Tibial artery (tissue), 4 donors: ENCODE measurements around the gene GPR34.
"Not testable (repeated sequence)": the region's sequence is repeated elsewhere in the genome, so short reads cannot be mapped to it uniquely, and the experiment has no call there.

ENCODE experiments used
- DNase-seq, 2 donors: peaks; one replicate each; pipeline ENCODE4 v3.0.0-alpha.2; 2019
- H3K27ac ChIP-seq, 2 donors: fragments of 200-600 bp; sonication (generic) in 1 of 2; 1 replicate in 1 of 2; 2 replicates in 1 of 2; pipeline ENCODE4 v1.5.1; 2018 to 2019; ENCODE audit warnings: mild to moderate bottlenecking in 1 of 2
- H3K27me3 ChIP-seq, 2 donors: fragments of 200-600 bp; sonication (generic) in 1 of 2; one replicate each; pipeline versions ENCODE4 v1.5.1 to v1.6.0; 2016 to 2019
- H3K36me3 ChIP-seq, 3 donors: fragments of 200-600 bp; sonication (generic) in 2 of 3; one replicate each; pipeline ENCODE4 v1.5.1; 2016 to 2019; ENCODE audit warnings: mild to moderate bottlenecking in 2 of 3
- H3K4me1 ChIP-seq, 4 donors: fragments of 200-600 bp; sonication (generic) in 2 of 4; 1 replicate in 3 of 4; 2 replicates in 1 of 4; pipeline ENCODE4 v1.5.1; 2016 to 2019
- H3K4me3 ChIP-seq, 2 donors: fragments of 200-600 bp; sonication (generic) in 1 of 2; 1 replicate in 1 of 2; 2 replicates in 1 of 2; pipeline ENCODE4 v1.5.1; 2018 to 2019; ENCODE audit warnings: mild to moderate bottlenecking in 2 of 2
- H3K9me3 ChIP-seq, 3 donors: fragments of 200-600 bp; sonication (generic) in 1 of 3; one replicate each; pipeline ENCODE4 v1.5.1; 2016 to 2019
- intact Hi-C: fragments of 100-400 bp; cut with DNase I; formaldehyde crosslinking; loops from one replicate; pipeline ENCODE4 v1.15.0; 2023; ENCODE audit warnings: low total_unique reads
- TF ChIP-seq, protein P1 (sequence below), 2 experiments: fragments of 200-600 bp in 1 of 2; fragments of 450-650 bp in 1 of 2; IDR thresholded peaks; one replicate each; pipeline ENCODE4 v1.5.1; 2017 to 2019; ENCODE audit warnings: antibody characterized with exemption in 2 of 2, mild to moderate bottlenecking in 1 of 2, moderate library complexity in 1 of 2

The GPR34 gene

DNA sequence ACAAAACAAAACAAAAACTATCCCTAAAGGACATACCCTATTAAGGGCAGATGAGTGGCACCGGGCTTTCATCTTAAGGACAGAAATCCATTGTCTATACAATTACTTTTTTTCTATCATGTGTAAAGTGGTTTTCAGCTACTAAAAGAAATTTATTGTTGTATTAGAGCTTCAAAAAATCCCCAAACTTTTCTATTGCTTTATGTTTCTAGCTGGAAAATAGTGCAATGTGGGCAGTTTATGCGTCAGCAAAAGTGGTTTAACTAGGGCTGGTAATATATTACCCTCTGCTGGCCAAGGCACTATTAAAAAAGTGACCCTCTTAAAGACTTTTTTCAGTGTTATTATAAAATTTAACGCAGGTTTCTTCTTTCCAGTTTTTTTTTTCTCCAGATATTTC is 19.7 kb downstream of the GPR34 start:
- intact Hi-C loops, result loop anchor here (10.0 kb wide), 1 partner anchor 144 kb away; no protein-coding TSS in a partner anchor
- TF ChIP-seq, protein P1, sequence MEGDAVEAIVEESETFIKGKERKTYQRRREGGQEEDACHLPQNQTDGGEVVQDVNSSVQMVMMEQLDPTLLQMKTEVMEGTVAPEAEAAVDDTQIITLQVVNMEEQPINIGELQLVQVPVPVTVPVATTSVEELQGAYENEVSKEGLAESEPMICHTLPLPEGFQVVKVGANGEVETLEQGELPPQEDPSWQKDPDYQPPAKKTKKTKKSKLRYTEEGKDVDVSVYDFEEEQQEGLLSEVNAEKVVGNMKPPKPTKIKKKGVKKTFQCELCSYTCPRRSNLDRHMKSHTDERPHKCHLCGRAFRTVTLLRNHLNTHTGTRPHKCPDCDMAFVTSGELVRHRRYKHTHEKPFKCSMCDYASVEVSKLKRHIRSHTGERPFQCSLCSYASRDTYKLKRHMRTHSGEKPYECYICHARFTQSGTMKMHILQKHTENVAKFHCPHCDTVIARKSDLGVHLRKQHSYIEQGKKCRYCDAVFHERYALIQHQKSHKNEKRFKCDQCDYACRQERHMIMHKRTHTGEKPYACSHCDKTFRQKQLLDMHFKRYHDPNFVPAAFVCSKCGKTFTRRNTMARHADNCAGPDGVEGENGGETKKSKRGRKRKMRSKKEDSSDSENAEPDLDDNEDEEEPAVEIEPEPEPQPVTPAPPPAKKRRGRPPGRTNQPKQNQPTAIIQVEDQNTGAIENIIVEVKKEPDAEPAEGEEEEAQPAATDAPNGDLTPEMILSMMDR (IDR thresholded peaks at IDR 0.05), result peak; percentile 10 to 19
- Histone ChIP-seq H3K27me3 (no peaks in the 10 kb centered on the region), H3K4me3 (no peak overlapping the region), H3K36me3 (no peaks in the 10 kb centered on the region), H3K9me3 (no peaks in the 10 kb centered on the region), H3K27ac (no peak overlapping the region), H3K4me1 (peaks cover 0 to 7% (median 0%) of the 10 kb centered on the region in 4 donors)
- DNase-seq, result no peak

DNA sequence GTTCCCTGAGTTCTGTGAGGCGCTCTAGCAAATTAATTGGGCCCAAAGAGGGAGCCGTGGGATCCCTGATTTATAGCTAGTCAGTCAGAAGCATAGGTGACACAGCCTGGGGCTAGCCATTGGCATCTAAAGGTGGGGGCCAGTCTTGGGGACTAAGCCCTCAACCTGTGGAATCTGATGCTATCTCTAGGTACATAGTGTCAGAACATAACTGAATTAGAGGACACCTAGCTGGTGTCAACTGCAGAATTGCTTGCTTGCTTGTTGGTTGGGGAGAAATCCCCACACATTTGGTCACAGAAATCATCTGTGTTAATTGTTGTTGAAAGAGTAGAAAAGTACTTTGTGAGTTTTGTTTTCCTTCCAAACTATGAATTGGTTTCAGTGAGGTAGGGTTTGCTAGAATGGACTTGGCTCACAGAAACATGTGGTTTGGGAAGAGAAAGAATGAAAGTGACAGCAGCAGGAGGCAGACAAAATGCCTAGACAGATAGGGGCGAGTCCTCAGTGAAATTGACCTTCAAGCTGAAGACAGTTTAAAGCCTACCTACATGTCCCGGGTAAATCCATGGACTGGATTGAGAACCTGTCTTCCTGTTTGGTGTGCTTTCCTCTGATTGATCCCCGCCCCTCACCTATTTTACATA is 22.4 kb downstream of the GPR34 start:
- no peak for DNase-seq
- Histone ChIP-seq H3K4me3 (no peak overlapping the region), H3K27ac (no peak overlapping the region), H3K4me1 (peaks cover 0 to 11% (median 1%) of the 10 kb centered on the region in 4 donors), H3K9me3 (no peaks in the 10 kb centered on the region), H3K27me3 (no peaks in the 10 kb centered on the region), H3K36me3 (no peaks in the 10 kb centered on the region)
- intact Hi-C loops, result no loop called here
- TF ChIP-seq, protein P1 (IDR thresholded peaks at IDR 0.05), result no peak

DNA sequence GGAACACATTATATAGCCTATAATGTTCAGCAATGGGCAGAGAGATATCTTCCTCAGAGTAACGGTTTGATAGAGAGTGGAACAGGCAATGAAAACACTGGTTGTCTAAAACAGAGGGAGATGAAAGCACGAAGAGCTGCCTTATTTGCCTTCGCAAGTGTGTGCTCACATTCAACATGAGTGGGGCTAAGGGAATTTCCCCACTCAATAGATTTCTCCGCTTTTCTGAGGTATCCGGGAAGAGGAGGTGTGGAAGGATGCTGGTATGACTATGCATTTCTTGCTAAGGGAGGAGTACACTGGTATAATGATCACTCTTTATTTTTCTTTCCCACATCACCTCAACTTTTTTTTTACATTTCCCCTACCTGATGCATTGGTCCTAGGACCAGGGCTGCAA is 27.4 kb downstream of the GPR34 start:
- DNase-seq, result no peak
- peaks cover 0 to 11% (median 4%) of the 10 kb centered on the region in 3 donors for H3K9me3 ChIP-seq
- intact Hi-C loops, result no loop called here
- no peaks in the 10 kb centered on the region for H3K36me3 ChIP-seq
- no peaks in the 10 kb centered on the region for H3K27me3 ChIP-seq
- TF ChIP-seq, protein P1 (IDR thresholded peaks at IDR 0.05), result no peak
- H3K4me3 ChIP-seq, result no peak overlapping the region
- peaks cover 0 to 19% (median 1%) of the 10 kb centered on the region in 4 donors for H3K4me1 ChIP-seq
- H3K27ac ChIP-seq, result peak overlapping the region in 1 of 2 donors; percentile 30

DNA sequence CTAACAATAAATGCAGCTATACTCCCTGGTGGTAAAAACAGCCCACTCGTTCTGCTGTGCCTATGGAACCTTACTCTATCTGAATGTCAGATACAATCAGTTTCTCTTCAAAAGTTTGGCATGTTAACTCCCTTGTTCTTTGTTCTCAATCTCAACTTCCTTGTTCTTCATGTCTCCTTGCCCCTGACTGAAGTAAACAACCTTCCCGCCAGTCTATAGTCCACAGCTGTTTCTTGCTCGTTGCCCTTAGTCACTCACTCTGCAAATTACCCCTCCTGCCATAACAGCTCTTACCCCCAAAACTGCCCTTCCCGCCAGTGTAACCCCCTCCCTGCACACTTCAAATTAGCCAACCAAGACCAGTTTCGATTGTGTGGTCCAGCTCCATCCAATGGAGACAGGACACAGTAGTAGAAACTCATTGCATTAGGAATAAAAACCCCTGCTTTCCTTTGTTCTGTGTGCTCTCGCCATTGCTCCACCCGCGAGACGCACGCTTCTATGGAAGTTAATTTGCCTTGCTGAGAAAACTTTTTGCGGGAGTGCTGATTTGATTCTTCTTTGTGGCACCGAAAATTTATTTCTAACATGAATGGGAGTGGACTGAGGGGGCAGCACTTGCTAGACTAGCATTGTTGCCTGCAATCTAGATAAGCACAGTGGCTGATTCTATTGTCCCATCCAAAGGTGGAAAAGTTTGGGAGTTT is 28.1 kb downstream of the GPR34 start:
- Histone ChIP-seq H3K9me3 (peaks cover 0 to 11% (median 4%) of the 10 kb centered on the region in 3 donors), H3K27ac (peak overlapping the region in 1 of 2 donors; percentile 30), H3K36me3 (no peaks in the 10 kb centered on the region), H3K4me1 (peaks cover 0 to 19% (median 1%) of the 10 kb centered on the region in 4 donors), H3K4me3 (no peak overlapping the region), H3K27me3 (no peaks in the 10 kb centered on the region)
- no peak for DNase-seq
- intact Hi-C loops, result no loop called here
- TF ChIP-seq, protein P1 (IDR thresholded peaks at IDR 0.05), result no peak

DNA sequence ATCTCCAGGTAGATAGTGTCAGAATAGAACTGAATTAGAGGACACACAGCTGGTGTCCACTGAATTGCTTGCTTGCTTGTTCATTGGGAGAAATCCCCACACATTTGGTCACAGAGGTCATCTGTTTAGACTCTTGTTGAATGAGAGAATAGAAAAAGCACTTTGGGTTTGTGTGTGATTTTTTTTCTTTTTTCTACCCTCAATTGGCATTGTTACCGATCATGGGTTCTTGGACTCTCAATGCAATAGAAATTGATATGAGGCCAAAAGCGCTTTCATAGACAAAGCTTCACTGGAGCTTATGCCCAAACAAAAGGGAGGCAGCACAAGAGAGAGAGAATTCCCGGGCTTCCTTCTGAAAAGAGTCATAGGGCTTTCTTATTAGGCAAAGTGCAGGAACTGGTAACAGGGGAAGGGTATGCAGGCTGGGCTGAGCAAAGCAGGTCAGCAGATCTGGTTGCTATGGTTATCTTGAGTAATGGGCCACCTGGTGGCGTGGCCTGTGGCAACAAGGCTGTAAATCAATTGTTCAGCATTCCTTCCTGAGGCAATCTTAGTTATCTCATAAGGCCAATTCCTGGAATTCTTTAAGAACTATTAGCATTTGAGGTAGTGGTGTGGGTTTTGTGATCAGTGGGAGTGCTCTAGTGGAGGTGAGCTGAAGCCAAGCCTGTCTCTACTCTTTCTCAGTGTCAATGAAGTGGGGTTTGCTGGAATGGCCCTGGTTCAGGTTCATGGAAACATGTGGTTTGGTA is 29.9 kb downstream of the GPR34 start:
- peaks cover 0 to 11% (median 4%) of the 10 kb centered on the region in 3 donors for H3K9me3 ChIP-seq
- H3K27ac ChIP-seq, result no peak overlapping the region
- H3K4me1 ChIP-seq, result peaks cover 0 to 19% (median 1%) of the 10 kb centered on the region in 4 donors
- DNase-seq, result no peak
- H3K36me3 ChIP-seq, result no peaks in the 10 kb centered on the region
- H3K4me3 ChIP-seq, result no peak overlapping the region
- TF ChIP-seq, protein P1 (IDR thresholded peaks at IDR 0.05), result no peak
- no peaks in the 10 kb centered on the region for H3K27me3 ChIP-seq
- intact Hi-C loops, result no loop called here

DNA sequence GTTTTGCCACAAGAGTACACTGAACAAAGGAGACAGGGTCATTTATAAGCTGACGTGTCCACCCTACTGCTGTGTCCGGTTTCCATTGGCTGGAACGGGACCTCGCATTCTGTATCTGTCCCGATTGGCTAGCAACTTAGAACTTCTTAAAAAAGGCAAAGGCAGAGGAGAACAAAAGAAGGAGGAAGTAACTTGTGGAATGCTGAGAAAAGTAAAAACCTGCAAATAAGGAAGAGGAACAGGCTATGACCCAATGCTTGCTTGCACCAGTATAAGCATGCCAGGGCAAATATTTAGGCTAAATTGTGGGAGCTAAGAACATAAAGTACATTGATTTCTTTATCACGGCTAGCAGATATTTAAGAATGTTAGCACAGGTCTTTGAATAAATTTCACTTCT is 30.8 kb downstream of the GPR34 start:
- H3K27me3 ChIP-seq, DNase-seq, H3K4me3 ChIP-seq, intact Hi-C loops, H3K27ac ChIP-seq, H3K36me3 ChIP-seq: not testable (repeated sequence)
- Histone ChIP-seq H3K9me3 (peaks cover 0 to 11% (median 4%) of the 10 kb centered on the region in 3 donors), H3K4me1 (peaks cover 0 to 19% (median 1%) of the 10 kb centered on the region in 4 donors)
